ENCODE results near the gene ATP6V1D.

ATP6V1D gene

DNA sequence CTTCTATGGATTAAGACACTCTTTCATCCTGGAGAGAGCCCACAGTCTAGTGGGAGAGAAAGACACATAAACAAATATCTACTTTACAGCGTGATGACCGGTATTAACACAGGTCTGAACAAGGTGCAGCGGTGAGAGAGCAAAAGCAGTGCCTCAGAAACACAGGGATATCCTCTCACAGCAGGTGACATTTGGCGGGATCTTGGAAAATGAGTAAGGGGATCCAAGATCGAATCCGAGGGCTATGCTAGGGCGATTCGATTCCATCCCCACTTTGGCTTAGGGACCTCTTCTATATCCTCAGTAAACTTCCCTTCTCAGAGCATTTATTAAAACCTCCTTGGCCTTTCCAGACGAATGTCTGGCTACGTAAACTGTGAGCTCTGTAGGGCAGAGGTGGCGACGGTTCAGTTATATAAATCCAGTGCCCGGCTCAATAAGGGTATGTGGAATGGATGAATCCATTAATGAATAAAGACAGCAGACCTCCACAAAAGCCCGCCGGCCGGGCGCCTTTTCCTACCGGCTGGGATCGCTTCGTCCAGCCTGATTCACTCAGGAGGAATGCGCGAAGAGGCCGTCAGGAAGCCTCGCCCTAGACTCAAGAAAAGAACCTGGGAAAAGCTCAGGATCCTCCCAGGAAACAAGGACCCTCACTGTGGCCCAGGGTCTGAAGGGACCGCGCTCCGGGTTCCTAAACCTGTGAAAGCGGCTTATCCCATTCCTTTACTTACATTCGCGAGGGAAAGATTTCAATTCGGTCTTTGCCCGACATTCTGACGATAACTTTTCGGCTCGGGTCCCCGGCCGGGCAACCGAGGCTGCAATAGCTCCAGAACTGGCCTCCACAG lies 455 bp downstream of the ATP6V1D start:
- no peak overlapping the region for H3K23ac ChIP-seq (ENCODE audit: low read length)
- no peaks in the 10 kb centered on the region for H3K36me3 ChIP-seq (ENCODE audit: control insufficient read depth in 1 of 2, insufficient read depth in 2 of 2, low read length in 2 of 2)
- H3K18ac ChIP-seq (ENCODE audit: low read length): peak overlapping the region; percentile 21
- H3K27ac ChIP-seq (ENCODE audit: low read depth, low read length): peak overlapping the region; percentile 85
- H3K4me1 ChIP-seq (ENCODE audit: control insufficient read depth in 1 of 2, insufficient read depth in 2 of 2, low read length in 2 of 2): peaks cover 0 to 6% of the 10 kb centered on the region in 2 experiments
- no peaks in the 10 kb centered on the region for H3K9me3 ChIP-seq (ENCODE audit: insufficient read depth, low read depth, low read length)
- no peak overlapping the region for H2AK5ac ChIP-seq (ENCODE audit: low read length)
- H4K12ac ChIP-seq (ENCODE audit: low read depth, low read length): peak overlapping the region; percentile 23
- H2BK12ac ChIP-seq (ENCODE audit: low read length): no peak overlapping the region
- peak overlapping the region; percentile 48 for H2BK120ac ChIP-seq (ENCODE audit: insufficient read depth, low read length, poor library complexity)
- peak overlapping the region; percentile 75 for H4K8ac ChIP-seq (ENCODE audit: low read depth, low read length)
- peaks cover 10% of the 10 kb centered on the region for H3K79me1 ChIP-seq (ENCODE audit: low read length)
- peak overlapping the region; percentile 30 for H3K14ac ChIP-seq (ENCODE audit: low read length)
- no peaks in the 10 kb centered on the region for H3K27me3 ChIP-seq (ENCODE audit: insufficient read depth, low read length)
- DNase-seq: peak; percentile 73 to 78
- peak overlapping the region; percentile 79 for H3K4me3 ChIP-seq (ENCODE audit: low read depth, low read length)
- H3K4me2 ChIP-seq (ENCODE audit: low read length): peak overlapping the region; percentile 99
- peak overlapping the region; percentile 54 for H2BK5ac ChIP-seq (ENCODE audit: low read depth, low read length, poor library complexity)
- peaks cover 14% of the 10 kb centered on the region for H3K79me2 ChIP-seq (ENCODE audit: control insufficient read depth, insufficient read depth, low read length, poor library complexity)
- peak overlapping the region; percentile 85 for H3K4ac ChIP-seq (ENCODE audit: low read depth, low read length)
- peak overlapping the region; percentile 88 for H3K9ac ChIP-seq (ENCODE audit: low read length)
- no CpG with 5 or more reads among the region's 38 CpGs for WGBS (ENCODE audit: extremely low coverage, insufficient coverage, insufficient read length)
- peak overlapping the region; percentile 40 for H4K91ac ChIP-seq (ENCODE audit: low read depth, low read length)
- peak overlapping the region; percentile 53 for H2AFZ ChIP-seq (ENCODE audit: insufficient read depth, low read length, poor library complexity)

DNA sequence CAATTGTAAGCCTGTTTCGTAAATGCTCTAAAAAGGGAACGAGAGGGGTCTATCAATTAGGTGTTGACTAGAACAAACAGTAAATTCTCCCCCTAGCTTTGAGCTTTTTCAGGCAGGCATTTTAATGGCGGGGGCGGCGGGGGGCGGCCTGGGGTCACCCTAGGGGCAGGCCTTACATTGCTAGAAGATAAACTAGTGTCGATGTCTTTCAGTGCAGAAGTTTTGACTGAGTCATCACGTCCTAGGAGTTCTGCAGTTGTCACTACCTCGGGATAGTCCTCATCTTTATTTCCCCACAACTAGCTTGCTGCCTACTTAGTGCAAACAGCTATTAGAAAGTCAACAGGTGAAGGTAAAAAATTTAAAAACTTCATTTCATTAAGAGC lies 1.6 kb downstream of the ATP6V1D start:
- Histone ChIP-seq H2BK12ac (ENCODE audit: low read length) (no peak overlapping the region), H3K23ac (ENCODE audit: low read length) (no peak overlapping the region), H3K27me3 (ENCODE audit: insufficient read depth, low read length) (no peaks in the 10 kb centered on the region), H2AFZ (ENCODE audit: insufficient read depth, low read length, poor library complexity) (no peak overlapping the region), H3K4me3 (ENCODE audit: low read depth, low read length) (no peak overlapping the region), H4K12ac (ENCODE audit: low read depth, low read length) (no peak overlapping the region), H3K4me2 (ENCODE audit: low read length) (peak overlapping the region; percentile 7), H4K91ac (ENCODE audit: low read depth, low read length) (no peak overlapping the region), H3K4me1 (ENCODE audit: control insufficient read depth in 1 of 2, insufficient read depth in 2 of 2, low read length in 2 of 2) (peaks cover 0 to 6% of the 10 kb centered on the region in 2 experiments), H3K79me1 (ENCODE audit: low read length) (peaks cover 10% of the 10 kb centered on the region), H3K14ac (ENCODE audit: low read length) (no peak overlapping the region), H2AK5ac (ENCODE audit: low read length) (no peak overlapping the region), H3K9ac (ENCODE audit: low read length) (no peak overlapping the region), H3K27ac (ENCODE audit: low read depth, low read length) (no peak overlapping the region), H3K9me3 (ENCODE audit: insufficient read depth, low read depth, low read length) (no peaks in the 10 kb centered on the region), H3K4ac (ENCODE audit: low read depth, low read length) (no peak overlapping the region), H2BK120ac (ENCODE audit: insufficient read depth, low read length, poor library complexity) (no peak overlapping the region), H4K8ac (ENCODE audit: low read depth, low read length) (no peak overlapping the region), H3K18ac (ENCODE audit: low read length) (no peak overlapping the region), H3K79me2 (ENCODE audit: control insufficient read depth, insufficient read depth, low read length, poor library complexity) (peaks cover 14% of the 10 kb centered on the region), H3K36me3 (ENCODE audit: control insufficient read depth in 1 of 2, insufficient read depth in 2 of 2, low read length in 2 of 2) (peaks cover 0 to 4% of the 10 kb centered on the region in 2 experiments), H2BK5ac (ENCODE audit: low read depth, low read length, poor library complexity) (no peak overlapping the region)
- no CpG with 5 or more reads among the region's 9 CpGs for WGBS (ENCODE audit: extremely low coverage, insufficient coverage, insufficient read length)
- no peak for DNase-seq

DNA sequence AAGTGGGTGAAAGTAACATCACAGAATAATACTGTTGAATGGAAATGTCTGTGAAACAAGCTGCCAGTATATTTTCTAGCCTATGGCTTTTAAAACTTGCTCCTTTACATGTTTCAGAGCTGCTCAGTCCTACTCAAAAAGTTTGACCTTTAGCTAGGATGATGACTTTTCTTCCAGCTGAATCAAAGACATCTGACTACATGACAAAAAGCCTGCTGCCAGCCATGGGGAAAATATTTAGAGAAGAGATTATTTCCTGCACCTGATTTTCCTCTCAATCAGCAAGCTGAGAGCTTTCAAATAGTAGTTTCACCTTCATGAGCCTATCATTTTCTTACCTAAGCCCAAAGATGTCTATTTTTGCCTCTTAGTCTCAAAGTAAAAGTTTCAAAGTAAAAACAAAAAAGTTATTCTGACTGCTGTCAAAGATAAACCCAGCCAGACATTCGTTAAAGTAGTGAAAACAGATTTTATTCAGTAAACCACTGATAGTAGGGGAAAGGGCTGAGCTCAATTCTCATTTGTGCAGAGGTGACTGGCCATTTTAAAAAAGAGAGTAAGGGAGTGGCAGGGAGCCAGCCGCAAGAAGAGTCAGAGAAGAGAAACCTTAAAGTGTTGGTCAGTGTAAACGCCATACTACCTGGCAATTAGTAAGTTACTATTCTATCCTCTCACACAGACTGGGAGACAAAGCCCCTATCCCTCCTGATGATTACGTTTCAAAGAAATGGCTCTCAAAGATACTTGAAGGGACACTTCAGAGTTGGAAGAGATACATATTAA lies 2.2 kb downstream of the ATP6V1D start:
- Histone ChIP-seq H3K36me3 (ENCODE audit: control insufficient read depth in 1 of 2, insufficient read depth in 2 of 2, low read length in 2 of 2) (peaks cover 0 to 4% of the 10 kb centered on the region in 2 experiments), H3K79me2 (ENCODE audit: control insufficient read depth, insufficient read depth, low read length, poor library complexity) (peaks cover 14% of the 10 kb centered on the region), H3K4ac (ENCODE audit: low read depth, low read length) (peak overlapping the region; percentile 77), H2BK120ac (ENCODE audit: insufficient read depth, low read length, poor library complexity) (no peak overlapping the region), H4K91ac (ENCODE audit: low read depth, low read length) (no peak overlapping the region), H3K18ac (ENCODE audit: low read length) (no peak overlapping the region), H4K12ac (ENCODE audit: low read depth, low read length) (no peak overlapping the region), H2BK12ac (ENCODE audit: low read length) (no peak overlapping the region), H4K8ac (ENCODE audit: low read depth, low read length) (no peak overlapping the region), H3K9ac (ENCODE audit: low read length) (no peak overlapping the region), H3K14ac (ENCODE audit: low read length) (no peak overlapping the region), H3K27ac (ENCODE audit: low read depth, low read length) (no peak overlapping the region), H3K79me1 (ENCODE audit: low read length) (peaks cover 10% of the 10 kb centered on the region), H2AK5ac (ENCODE audit: low read length) (no peak overlapping the region), H3K23ac (ENCODE audit: low read length) (no peak overlapping the region), H3K4me3 (ENCODE audit: low read depth, low read length) (no peak overlapping the region), H3K9me3 (ENCODE audit: insufficient read depth, low read depth, low read length) (no peaks in the 10 kb centered on the region), H2AFZ (ENCODE audit: insufficient read depth, low read length, poor library complexity) (no peak overlapping the region), H3K4me2 (ENCODE audit: low read length) (no peak overlapping the region), H3K27me3 (ENCODE audit: insufficient read depth, low read length) (no peaks in the 10 kb centered on the region), H3K4me1 (ENCODE audit: control insufficient read depth in 1 of 2, insufficient read depth in 2 of 2, low read length in 2 of 2) (peaks cover 0 to 6% of the 10 kb centered on the region in 2 experiments), H2BK5ac (ENCODE audit: low read depth, low read length, poor library complexity) (no peak overlapping the region)
- DNase-seq: no peak
- WGBS (ENCODE audit: extremely low coverage, insufficient coverage, insufficient read length): no CpG with 5 or more reads among the region's 4 CpGs

DNA sequence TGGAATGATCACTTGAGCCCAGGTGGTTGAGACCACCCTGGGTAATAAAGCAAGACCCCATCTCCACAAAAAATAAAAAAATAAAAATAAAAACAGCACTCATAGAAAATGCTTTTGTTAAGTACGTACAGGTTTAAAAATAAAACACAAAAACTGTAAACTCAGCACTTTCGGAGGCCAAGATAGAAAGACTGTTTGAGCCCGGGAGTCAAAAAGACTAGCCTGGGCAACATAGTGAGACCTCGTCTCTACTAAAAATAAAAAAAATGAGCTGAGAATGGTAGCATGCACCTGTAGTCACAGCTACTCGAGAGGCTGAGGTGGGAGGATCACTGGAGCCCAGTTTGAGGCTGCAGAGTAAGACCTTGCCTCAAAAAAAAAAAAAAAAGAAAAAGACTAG lies 7.5 kb downstream of the ATP6V1D start:
- Histone ChIP-seq H4K91ac (ENCODE audit: low read depth, low read length) (no peak overlapping the region), H3K27ac (ENCODE audit: low read depth, low read length) (no peak overlapping the region), H3K9me3 (ENCODE audit: insufficient read depth, low read depth, low read length) (no peaks in the 10 kb centered on the region), H3K18ac (ENCODE audit: low read length) (no peak overlapping the region), H3K9ac (ENCODE audit: low read length) (no peak overlapping the region), H3K79me1 (ENCODE audit: low read length) (no peaks in the 10 kb centered on the region), H4K12ac (ENCODE audit: low read depth, low read length) (no peak overlapping the region), H3K79me2 (ENCODE audit: control insufficient read depth, insufficient read depth, low read length, poor library complexity) (peaks cover 3% of the 10 kb centered on the region), H3K4me2 (ENCODE audit: low read length) (no peak overlapping the region), H3K36me3 (ENCODE audit: control insufficient read depth in 1 of 2, insufficient read depth in 2 of 2, low read length in 2 of 2) (peaks cover 21 to 26% of the 10 kb centered on the region in 2 experiments), H3K4me1 (ENCODE audit: control insufficient read depth in 1 of 2, insufficient read depth in 2 of 2, low read length in 2 of 2) (no peaks in the 10 kb centered on the region), H3K4me3 (ENCODE audit: low read depth, low read length) (no peak overlapping the region), H3K27me3 (ENCODE audit: insufficient read depth, low read length) (no peaks in the 10 kb centered on the region), H3K14ac (ENCODE audit: low read length) (no peak overlapping the region), H2AFZ (ENCODE audit: insufficient read depth, low read length, poor library complexity) (no peak overlapping the region), H3K23ac (ENCODE audit: low read length) (no peak overlapping the region), H2BK5ac (ENCODE audit: low read depth, low read length, poor library complexity) (no peak overlapping the region), H4K8ac (ENCODE audit: low read depth, low read length) (no peak overlapping the region), H2BK120ac (ENCODE audit: insufficient read depth, low read length, poor library complexity) (no peak overlapping the region), H3K4ac (ENCODE audit: low read depth, low read length) (no peak overlapping the region), H2BK12ac (ENCODE audit: low read length) (no peak overlapping the region), H2AK5ac (ENCODE audit: low read length) (no peak overlapping the region)
- DNase-seq: no peak
- no CpG with 5 or more reads among the region's 5 CpGs for WGBS (ENCODE audit: extremely low coverage, insufficient coverage, insufficient read length)

Data from trophoblast cell (in vitro differentiated cells and primary cell).